HG03460 (cell line): ENCODE measurements around the gene CCDC137.
"Not testable (repeated sequence)": the region's sequence is repeated elsewhere in the genome, so short reads cannot be mapped to it uniquely, and the experiment has no call there.

Source experiments
- ATAC-seq: cut with Tn5 transposase; IDR thresholded peaks from one replicate; pipeline ENCODE4 v1.9.1; 2021; ENCODE audit not compliant: unreplicated experiment

The CCDC137 gene

DNA sequence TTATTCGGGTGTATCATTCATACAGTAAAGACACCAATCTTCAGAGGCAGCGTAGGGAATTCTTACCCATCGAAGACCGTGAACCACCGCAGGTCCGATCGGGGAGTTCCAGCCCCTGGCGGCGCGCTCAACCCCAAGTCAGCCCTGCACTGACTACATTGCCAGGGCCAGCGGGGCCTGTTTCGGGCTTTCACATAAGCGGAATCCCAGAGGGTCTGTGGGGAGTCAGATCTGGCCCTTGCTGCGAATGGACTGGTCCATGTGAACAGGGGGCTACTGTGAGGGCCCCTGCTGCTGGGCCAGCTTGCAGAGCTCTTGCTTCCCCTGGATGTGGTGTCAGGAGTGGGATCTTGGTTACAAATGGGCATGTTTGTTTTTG lies 17.8 kb upstream of the CCDC137 start:
- no peak for ATAC-seq

DNA sequence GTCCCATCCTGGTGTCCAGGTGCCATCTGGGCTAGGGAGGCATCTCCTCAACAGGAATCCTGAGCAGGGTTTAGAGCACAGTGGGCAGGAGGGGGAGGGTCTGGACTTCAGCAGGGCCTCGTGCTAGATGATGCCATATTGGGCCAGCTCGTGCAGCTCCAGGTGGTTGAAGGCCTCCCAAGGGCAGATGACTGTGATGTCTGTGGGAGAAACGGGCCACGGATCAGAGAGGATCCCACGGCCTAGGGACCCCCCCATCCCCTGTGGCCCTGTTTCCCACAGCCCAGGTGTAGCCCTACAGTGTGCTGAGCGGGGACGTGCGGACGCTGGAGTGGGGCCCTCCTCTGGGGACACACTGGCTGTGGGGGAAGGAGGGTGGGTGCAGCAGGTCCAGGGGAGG lies 15.6 kb upstream of the CCDC137 start:
- no peak for ATAC-seq

DNA sequence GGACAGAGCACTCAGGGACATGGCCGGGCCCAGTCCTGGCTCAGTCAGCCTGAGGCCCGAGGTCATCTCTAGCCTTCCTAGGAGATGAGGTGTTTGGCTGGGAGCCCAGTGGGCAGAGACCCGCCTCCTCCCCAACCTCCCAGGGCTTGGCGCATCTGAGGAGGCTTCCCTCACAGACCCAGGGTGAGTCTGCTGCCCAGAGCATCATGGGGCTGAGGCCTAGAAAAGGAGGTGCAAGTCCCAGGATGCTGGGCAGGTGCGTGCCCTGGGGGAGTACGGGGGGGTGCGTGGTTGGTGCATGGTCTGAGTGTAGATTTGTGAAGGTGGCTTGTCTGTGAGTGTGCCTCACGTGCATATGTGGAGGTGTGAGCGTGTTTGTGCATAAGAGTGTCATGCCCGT lies 14.8 kb upstream of the CCDC137 start:
- ATAC-seq: no peak

DNA sequence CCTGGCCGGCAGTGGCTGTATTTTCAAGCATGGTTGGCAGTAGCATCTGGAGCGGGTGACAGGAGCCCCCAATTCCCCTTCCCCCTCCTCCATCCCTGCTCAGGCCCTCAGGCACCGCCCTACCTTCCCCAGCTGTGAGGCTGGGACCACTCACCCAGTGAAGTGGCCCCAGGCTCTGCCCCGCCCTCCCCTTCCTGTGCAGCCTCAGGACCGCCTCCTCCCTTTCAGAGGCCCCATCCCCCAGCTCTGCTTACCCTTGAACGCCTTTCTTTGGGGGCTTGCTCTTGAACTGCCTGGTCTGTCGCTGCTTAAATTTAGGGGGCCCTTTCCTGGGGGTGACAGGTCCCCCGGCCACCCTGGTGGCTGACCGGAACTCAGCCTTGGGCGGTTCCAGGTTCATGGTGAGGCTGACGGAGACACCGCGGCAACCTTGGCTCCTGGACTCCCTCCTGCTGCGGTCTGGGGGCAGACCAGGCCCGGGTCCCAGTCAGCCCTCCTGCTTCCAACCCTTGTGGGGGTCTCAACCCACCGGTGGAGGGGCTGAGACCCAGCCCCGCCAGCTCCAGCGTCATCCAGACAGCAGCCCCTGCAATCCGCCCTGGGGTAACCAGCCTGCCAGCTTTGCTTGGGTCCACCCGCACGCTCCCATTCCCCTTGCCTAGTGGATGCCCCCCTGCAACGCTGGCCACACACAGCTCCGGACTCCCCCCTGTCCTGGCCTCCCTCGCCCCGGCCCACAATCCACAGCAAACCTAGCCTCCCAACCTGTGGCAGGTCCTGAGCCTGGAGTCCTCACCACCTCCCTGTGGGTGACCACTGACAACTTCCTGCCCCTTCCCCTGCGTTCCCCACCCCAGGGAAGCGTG lies 13.4 kb upstream of the CCDC137 start:
- ATAC-seq: no peak

DNA sequence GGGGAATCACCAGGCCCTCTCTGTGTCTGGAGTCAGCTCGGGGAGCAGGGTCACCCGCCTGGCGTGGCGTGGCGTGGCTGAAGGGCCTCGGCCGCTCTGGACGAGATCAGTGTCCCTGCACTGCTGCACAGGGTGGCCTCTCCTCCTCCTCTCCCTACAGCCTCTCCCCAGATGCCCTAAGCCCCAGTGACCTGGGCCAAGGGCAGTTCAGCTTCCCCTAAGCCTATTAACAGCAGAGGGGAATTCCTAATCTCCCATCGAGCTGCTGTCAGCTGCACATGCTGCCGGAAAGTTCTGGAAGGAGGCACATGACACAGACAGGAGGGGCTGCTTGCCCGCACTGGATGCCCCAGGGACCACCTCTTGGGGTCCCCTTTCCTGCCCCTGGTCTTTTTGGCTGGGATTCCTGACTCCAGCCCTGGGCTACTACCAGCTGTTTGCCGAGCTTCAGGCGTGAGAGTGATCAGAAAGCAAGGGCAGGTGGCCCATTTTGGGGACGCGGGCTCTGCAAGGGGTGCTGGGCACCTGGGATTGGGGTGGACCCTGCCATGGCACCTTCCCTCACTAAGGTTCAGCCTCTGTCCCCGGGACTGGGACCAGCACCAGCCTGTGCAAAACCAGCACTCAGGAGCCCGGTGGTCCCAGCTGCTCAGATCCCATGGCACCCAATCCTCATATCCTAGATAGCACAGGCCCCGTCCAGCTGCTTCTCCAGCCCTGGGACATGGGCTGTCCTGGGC lies 11.0 kb upstream of the CCDC137 start:
- no peak for ATAC-seq

DNA sequence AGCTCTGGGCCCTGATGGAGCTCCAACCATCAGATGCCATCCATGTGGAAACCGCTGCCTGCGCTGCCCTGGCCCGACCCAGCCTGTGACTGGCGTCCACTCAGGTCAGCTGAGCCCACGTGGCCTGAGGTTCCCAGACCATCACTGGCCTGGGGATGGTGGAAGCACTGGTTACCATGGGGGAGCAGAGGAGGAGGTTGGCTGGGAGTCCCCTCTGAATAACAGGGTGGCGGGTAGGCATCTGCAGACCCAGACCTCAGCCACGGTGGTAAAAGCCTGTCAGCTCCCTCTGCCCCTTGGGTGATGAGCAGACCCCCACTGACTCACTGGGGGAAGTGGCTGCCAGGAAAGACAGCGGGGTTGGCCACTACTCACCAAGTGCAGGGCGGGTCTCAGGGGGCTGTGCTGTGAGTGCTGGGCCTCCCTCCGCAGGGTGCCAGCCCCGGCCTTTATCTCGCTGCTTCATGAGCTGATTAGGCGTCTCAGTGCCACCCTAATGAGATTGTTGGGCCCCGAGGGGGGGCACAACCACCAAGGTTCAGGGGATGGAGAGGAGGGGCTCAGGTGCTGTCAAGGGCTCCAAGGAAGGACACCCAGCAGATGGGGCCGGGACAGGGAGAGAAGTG lies 10.3 kb upstream of the CCDC137 start, which contains the start of gene PDE6G:
TSS of gene PDE6G (minus strand) at position 425 of the 626 bp plus-strand sequence. CDS start 3,237 bp downstream, outside the sequence.
- ATAC-seq: no peak

DNA sequence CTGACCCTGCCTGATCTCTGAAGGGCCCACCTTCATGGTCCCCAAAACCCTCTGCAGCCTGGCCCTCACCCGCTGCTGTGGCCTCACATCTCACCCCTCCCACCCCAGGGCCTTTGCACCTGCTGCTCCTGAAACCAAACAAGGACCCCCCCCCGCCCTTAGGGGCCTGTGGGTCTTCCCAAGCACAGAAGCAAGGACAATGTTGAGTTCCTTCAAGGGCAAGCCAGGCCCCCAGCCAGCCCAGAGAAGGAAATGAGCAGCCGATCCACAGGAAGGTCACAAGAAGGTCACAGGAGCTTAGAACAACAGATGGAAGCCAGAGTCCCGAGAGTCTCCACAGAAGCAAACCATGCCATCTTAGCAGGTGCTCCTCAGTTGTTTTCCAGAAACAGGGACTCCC lies 9.7 kb upstream of the CCDC137 start:
- no peak for ATAC-seq

DNA sequence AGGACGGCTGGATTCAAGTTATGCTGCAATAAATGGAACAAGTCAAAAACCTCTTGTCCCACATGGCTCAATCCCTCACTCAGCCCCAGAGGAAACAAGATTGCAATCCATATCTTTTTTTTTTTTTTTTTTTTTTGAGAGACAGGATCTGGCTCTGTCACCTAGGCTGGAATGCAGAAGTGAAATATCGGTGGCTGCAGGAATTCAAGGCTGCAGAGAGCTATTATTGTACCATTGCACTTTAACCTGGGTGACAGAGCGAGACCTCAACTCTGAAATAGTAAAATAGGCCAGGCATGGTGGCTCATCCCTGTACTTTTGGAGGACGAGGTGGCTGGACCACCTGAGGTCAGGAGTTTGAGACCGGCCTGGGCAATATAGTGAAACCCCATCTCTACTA lies 7.5 kb upstream of the CCDC137 start:
- ATAC-seq: no peak

DNA sequence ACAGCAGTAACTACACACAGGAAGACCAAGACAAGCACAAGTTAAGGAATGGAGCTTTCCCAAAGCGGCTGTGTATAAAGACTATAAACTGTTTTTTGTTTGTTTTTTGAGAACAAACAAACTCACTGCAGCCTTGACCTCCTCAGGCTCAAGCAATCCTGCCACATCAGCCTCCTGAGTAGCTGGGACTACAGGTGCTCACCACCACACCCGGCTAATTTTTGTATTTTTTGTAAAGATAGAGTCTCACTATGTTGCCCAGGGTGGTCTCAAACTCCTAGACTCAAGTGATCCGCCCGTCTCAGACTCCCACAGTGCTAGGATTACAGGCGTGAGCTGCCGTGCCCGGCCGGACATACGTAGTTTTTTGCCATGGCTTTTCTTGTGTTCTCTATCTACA lies 6.1 kb upstream of the CCDC137 start:
- no peak for ATAC-seq

DNA sequence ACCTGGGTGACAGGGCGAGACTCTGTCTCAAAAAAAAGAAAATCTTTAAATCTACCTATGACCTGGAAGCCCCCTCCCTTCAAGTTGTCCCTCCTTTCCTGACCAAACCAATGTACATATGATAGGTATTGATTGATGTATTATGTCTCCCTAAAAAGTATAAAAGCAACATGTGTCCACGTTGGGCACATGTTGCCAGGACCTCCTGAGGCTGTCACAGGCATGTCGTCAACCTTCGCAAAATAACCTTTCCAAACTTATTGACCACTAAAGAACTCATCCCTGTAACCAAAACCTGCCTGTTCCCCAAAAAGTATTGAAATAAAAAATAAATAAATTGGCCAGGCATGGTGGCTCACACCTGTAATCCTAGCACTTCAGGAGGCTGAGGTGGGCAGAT lies 4.5 kb upstream of the CCDC137 start:
- ATAC-seq: no peak

DNA sequence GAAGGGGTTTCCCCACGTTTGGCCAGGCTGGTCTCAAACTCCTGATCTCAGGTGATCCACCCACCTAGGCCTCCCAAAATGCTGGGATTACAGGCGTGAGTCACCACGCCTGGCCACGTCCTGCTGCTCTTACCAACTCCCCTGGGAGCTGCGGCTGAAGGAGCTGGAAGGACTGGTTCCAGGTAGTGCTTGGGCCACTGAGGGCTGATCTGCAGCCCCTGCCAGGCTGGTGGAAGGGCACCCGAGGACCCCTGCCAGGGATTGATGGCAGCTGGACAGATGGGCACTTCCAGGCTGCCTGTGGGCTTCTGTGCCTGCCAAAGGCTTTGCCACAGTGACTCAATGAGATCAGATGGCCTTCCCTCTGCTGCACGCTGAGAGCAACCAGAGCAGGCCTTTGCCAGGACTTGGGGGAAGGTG lies 2.5 kb upstream of the CCDC137 start:
- no peak for ATAC-seq

DNA sequence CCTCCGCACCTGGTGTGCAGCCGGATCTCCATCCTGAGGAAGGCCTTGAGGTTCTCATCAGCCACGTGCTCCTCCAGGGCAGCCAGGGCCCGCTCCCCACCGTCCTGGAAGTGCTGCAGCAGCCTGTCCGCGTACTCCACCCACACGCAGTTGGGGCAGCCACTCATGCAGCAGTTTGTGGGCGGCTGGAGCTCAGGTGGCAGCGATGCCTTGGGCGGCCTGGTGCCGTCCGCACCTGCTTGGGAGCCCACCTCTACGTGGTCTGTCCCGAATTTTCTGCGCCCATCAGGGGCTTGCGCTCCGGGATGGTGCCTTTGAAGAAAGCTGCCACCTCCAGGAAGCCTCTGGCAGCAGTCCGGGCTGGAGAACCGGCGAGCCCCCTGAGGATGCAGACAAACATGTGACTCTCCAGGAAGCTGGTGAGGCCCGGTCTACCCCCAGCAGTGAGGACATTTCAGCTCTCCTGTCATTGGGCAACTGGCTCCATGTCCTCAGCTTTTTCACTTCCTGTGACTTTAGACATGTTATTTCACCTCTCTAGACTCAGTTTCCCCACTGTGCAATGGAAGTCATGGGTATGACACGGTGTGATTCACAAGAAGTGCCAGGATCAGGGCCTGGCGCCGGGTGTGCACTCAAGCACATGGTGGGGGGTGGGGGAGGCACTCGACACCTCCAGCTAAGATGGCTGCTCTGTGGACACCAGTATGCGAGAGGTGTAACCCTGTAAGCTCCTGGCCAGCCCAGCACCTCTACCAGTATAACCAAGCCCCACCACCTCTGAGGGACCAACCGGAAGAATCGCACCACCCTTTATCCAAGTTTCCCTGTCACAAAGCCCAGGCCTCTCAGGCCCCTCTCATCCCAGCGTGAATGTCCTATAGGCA lies 1.1 kb upstream of the CCDC137 start:
- peak; percentile 11 for ATAC-seq

DNA sequence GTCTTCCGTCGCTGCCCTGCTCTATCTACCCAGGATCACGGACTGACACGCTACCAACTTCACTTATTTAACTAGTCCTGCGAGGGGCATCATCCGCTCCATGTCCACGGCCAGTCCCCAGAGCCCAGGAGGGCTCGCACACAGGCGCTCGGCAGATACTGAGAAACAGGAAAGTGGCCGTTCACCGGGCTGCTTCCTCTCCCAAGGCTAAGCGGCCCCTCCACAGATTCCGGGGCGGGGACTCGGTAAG lies 520 bp upstream of the CCDC137 start:
- peak; percentile 3 for ATAC-seq

DNA sequence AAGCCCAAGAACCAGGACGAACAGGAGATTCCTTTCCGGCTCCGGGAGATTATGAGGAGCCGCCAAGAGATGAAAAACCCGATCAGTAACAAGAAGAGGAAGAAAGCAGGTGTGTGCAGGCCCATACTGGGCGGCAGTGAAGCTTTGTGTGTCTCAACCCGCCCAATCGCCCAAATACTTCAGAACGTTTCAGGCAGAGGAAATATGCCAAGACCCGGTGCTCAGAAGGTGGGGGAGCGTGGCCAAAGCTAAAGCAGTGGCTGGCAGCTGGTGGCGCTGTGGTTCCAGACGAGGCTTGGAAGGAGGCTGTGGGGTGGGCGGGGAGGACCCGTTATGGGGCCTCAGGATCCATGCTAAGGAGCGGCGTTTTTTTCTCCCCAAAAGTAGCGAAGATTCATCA lies 1.2 kb downstream of the CCDC137 start:
- ATAC-seq: no peak

DNA sequence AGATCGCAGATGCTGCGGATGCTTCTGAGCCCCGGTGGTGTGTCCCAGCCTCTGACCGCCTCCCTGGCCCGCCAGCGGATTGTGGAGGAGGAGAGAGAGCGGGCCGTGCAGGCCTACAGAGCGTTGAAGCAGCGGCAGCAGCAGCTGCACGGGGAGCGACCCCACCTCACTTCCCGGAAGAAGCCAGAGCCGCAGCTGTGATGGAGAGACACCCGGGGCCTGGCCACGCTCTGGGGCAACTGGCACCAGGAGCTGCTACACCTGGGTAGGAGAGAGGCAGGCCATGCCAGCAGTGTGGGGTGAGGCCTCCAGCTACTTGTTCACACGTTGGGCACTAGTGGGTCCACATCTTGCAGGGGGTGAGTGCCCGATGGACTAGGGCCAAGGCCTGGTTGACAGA lies 6.0 kb downstream of the CCDC137 start:
- ATAC-seq: no peak

DNA sequence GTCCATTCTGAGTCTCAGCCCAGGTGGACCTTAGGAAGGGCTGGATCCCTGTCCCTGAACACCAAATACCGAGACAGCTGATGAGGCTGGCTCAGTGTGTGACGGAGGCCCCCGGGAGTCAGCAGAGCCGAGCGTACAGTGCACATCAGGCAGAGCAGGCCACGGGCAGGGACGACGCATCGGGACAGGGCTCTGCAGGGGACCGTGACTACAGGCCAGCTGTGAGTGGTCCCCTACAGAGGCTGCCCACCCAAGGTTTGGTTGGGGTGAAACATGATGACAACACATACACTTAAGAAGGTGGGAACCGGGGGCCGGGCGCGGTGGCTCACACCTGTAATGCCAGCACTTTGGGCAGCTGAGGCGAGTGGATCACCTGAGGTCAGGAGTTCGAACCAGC lies 6.4 kb downstream of the CCDC137 start:
- ATAC-seq: no peak

DNA sequence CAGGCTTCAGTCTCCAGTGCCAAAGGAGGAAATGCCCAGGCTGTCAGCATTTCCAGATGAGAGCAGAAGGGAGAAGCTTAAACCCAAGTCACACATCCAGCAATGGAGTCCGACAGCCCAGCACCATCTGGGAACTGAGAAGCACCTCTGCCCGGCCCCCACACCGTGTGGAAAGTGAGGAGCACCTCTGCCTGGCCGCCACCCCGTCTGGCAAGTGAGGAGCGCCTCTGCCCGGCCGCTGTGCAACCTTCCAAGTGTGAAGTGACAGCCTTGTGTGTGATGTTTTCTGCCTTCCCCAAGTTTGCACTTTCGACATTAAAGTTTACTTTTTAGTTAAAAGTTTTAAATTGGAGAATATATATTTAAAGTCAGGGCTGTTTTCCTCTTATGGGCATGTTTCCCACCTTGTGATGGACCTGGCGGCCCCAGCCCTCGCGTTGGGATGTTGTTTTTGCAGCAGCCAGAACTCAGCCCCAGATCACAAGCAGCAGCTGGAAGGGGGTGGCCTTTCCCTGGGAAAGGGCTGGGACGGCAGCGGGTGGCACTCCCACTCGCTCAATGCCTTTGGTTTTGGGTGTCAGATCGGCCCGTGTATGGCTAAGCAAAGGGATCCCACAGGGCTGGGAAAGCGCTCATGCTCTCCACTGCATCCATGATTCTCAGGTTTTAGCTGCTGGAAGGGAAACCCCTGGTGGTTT lies 7.2 kb downstream of the CCDC137 start:
- no peak for ATAC-seq

DNA sequence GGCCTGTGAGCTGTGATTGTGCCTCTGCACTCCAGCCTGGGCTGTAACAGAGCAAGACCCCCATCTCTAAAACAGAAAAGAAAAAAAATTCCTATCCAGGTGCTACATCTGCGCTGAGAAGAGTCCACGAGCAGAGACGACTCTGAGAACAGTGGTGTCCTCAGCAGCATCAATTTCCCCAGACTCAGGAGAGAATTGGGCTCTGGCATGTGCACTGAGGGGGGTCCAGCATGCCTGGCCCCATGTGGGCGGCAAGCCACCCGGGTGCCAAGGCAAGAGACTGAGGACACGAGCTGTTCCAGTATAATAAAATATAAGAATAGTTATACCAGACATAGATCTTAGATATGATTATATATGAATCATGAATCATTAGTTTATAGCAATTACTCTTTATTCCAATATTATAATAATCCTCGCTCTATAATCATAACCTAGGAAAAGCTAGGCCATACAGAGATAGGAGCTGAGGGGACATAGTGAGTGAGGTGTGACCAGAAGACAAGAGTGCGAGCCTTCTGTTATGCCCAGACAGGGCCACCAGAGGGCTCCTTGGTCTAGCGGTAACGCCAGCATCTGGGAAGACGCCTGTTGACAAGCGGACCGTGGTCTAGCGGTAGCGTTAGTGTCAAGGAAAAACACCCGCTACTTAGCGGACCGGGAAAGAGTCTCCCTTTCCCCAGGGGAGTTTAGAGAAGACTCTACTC lies 9.1 kb downstream of the CCDC137 start:
- ATAC-seq: not testable (repeated sequence)

DNA sequence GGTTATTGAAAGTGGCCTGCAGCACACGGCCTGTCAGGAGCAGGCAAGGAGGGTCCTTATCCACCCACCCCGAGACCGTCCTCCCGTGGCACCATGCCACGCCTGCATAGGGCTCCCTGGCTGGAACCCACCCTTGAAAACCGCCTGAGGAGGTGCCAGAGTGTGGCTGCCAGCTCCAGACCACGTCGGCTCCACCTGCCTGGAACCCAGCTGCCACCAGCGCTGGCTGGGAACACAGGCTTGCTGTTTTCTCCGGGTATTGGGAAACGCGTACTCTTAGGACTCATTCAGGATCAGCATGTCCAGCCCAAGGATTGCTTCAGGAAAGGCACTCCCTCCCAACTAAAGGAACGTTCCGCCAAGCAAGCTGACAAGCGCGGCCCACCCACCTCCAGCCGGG lies 10.4 kb downstream of the CCDC137 start:
- ATAC-seq: no peak

DNA sequence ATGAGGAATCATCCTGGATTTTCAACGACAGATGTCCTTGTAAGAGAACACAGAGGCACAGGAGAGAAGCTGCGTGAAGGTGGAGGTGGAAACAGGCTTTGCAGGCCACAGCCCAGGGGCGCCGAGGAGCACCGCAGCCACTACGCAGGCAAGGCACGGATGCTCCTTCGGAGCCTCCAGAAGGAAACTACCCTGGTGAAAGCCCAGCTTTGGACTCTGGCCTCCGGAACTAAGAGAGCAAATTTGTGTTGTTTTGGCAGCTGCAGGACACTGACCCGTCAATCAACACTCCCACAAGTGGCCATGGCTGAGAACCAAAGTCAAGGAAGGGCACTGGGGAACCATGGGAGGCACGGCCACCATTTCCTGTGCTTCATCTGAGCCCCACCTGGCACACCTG lies 13.6 kb downstream of the CCDC137 start:
- no peak for ATAC-seq
